GM12878 (cell line): Measurements from ENCODE around the gene SSH2. TPM values are rescaled to one million over a fixed set of nuclear protein-coding genes. Genes with fewer than 3 reads are reported as not detected.

Source experiments
- ATAC-seq: fragments of 200-7000 bp; cut with Tn5 transposase; 3 replicates; pipeline ENCODE4 v1.9.1; 2020; ENCODE audit warnings: mild to moderate bottlenecking, moderate library complexity
- BruUV-seq: library from RNA; stranded (reverse); fragments of 400-500 nt; replicated peaks from 2 replicates; lab custom pipeline; 2021; lab: Mats Ljungman, UMichigan
- CTCF ChIA-PET: fragments of 300-600 bp; sonication (Branson Sonifier 250); formaldehyde crosslinking; extraction: SDS; loops from one replicate; lab custom pipeline; 2021; ENCODE audit warnings: inconsistent platforms; lab: Yijun Ruan, JAX
- POLR2A ChIA-PET: fragments of 350-600 bp; formaldehyde crosslinking; extraction: SDS; loops from one replicate; lab custom pipeline; 2021; ENCODE audit warnings: inconsistent platforms; lab: Charles Lee
- RAD21 ChIA-PET: fragments of 300-600 bp; sonication (Branson Sonifier 250); formaldehyde crosslinking; loops from one replicate; lab custom pipeline; 2023; ENCODE audit warnings: antibody characterized with exemption; ENCODE audit not compliant: unreplicated experiment; lab: Charles Lee
- SMC1A ChIA-PET: fragments of 300-600 bp; sonication (Branson Sonifier 250); formaldehyde crosslinking; loops from one replicate; lab custom pipeline; 2023; ENCODE audit not compliant: unreplicated experiment, uncharacterized antibody; lab: Charles Lee
- DNase-seq: peaks from one replicate; pipeline ENCODE4 v3.0.0-alpha.2; 2011; ENCODE audit warnings: low read depth, low spot score
- FAIRE-seq: peaks from 3 replicates; lab custom pipeline; 2011; peaks lifted over from hg19 to GRCh38; lab: Jason Lieb, UNC
- H2AFZ ChIP-seq: 2 replicates; pipeline ENCODE4 v1.6.0; 2011; ENCODE audit warnings: low read depth, low read length, control low read depth; ENCODE audit not compliant: control insufficient read depth
- H3K27ac ChIP-seq: 2 replicates; pipeline ENCODE4 v1.5.1; 2011; ENCODE audit warnings: control low read depth; ENCODE audit not compliant: control insufficient read depth, insufficient read depth
- H3K27me3 ChIP-seq, 2 experiments: replicated peaks in 1 of 2; 2 replicates each; pipeline versions ENCODE4 v1.6.0 to v1.6.1; 2011; ENCODE audit warnings: low read length in 1 of 2; ENCODE audit not compliant: control insufficient read depth in 2 of 2, insufficient read depth in 2 of 2
- H3K36me3 ChIP-seq, 2 experiments: 2 replicates each; pipeline ENCODE4 v1.5.1; 2011; ENCODE audit warnings: low read length in 1 of 2; ENCODE audit not compliant: control insufficient read depth in 2 of 2, insufficient read depth in 2 of 2
- H3K4me1 ChIP-seq: 2 replicates; pipeline ENCODE4 v1.6.1; 2011; ENCODE audit warnings: mild to moderate bottlenecking, low read length, moderate library complexity, mixed read lengths; ENCODE audit not compliant: control insufficient read depth, insufficient read depth
- H3K4me2 ChIP-seq: 2 replicates; pipeline ENCODE4 v1.6.0; 2011; ENCODE audit warnings: control low read depth; ENCODE audit not compliant: control insufficient read depth, insufficient read depth
- H3K4me3 ChIP-seq: fragments of 200-600 bp; sonication (generic); 2 replicates; pipeline ENCODE4 v1.5.1; 2016
- H3K79me2 ChIP-seq: 2 replicates; pipeline ENCODE4 v1.6.0; 2011; ENCODE audit warnings: low read length; ENCODE audit not compliant: control insufficient read depth, insufficient read depth
- H3K9ac ChIP-seq: 2 replicates; pipeline ENCODE4 v1.8.0; 2011; ENCODE audit warnings: low read length, control low read depth, mixed read lengths; ENCODE audit not compliant: control insufficient read depth, insufficient read depth
- H3K9me3 ChIP-seq: replicated peaks from 3 replicates; pipeline ENCODE4 v1.5.1; 2011; ENCODE audit warnings: mild to moderate bottlenecking, low read length; ENCODE audit not compliant: control insufficient read depth, insufficient read depth
- H4K20me1 ChIP-seq: 2 replicates; pipeline ENCODE4 v1.6.0; 2011; ENCODE audit not compliant: control insufficient read depth, insufficient read depth
- CEBPZ ChIP-seq: fragments of 150-350 bp; IDR thresholded peaks from 2 replicates; pipeline ENCODE4 v1.6.1; 2016; ENCODE audit warnings: low read depth, low read length
- CTCF ChIP-seq, 3 experiments: IDR thresholded peaks in 2 of 3; conservative IDR thresholded peaks in 1 of 3; 2 replicates each; pipeline ENCODE4 v1.5.1; 2011; ENCODE audit warnings: low read depth in 3 of 3, low read length in 3 of 3, mild to moderate bottlenecking in 3 of 3, control low read depth in 2 of 3, moderate library complexity in 2 of 3, inconsistent platforms in 1 of 3, mixed read lengths in 1 of 3; ENCODE audit not compliant: control insufficient read depth in 2 of 3, insufficient read depth in 1 of 3; ENCODE audit errors: extremely low read depth in 1 of 3
- ESRRA ChIP-seq: IDR thresholded peaks from 2 replicates; pipeline ENCODE4 v1.6.1; 2012; ENCODE audit warnings: mild to moderate bottlenecking, low read length, improper control_type of control experiment
- IRF4 ChIP-seq: IDR thresholded peaks from 2 replicates; pipeline ENCODE4 v1.6.1; 2011; ENCODE audit warnings: low read depth, low read length
- KDM1A ChIP-seq: fragments of 200-600 bp; sonication (generic); IDR thresholded peaks from 2 replicates; pipeline ENCODE4 v1.6.1; 2016; ENCODE audit warnings: borderline replicate concordance
- NFIC ChIP-seq: IDR thresholded peaks from 2 replicates; pipeline ENCODE4 v1.6.1; 2012; ENCODE audit warnings: low read depth, mild to moderate bottlenecking, inconsistent platforms, low read length, moderate library complexity
- NR2C2 ChIP-seq: IDR thresholded peaks from 2 replicates; pipeline ENCODE4 v1.6.1; 2011; ENCODE audit warnings: borderline replicate concordance, low read depth; ENCODE audit not compliant: control insufficient read depth, insufficient read length
- POU2F2 ChIP-seq: IDR thresholded peaks from 3 replicates; pipeline ENCODE4 v1.6.1; 2011; ENCODE audit warnings: low read depth, mild to moderate bottlenecking, low read length, borderline replicate concordance
- RAD51 ChIP-seq: fragments of 450-650 bp; IDR thresholded peaks from 2 replicates; pipeline ENCODE4 v1.6.1; 2016; ENCODE audit warnings: moderate library complexity, mild to moderate bottlenecking, inconsistent platforms
- SIN3A ChIP-seq: IDR thresholded peaks from 2 replicates; pipeline ENCODE4 v1.6.1; 2012; ENCODE audit warnings: low read depth, low read length, improper control_type of control experiment
- SMAD5 ChIP-seq: IDR thresholded peaks from 2 replicates; pipeline ENCODE4 v1.6.1; 2016; ENCODE audit warnings: antibody characterized with exemption, low read depth
- SMARCA5 ChIP-seq: fragments of 450-650 bp; IDR thresholded peaks from 2 replicates; pipeline ENCODE4 v1.6.1; 2017; ENCODE audit warnings: mild to moderate bottlenecking
- TBL1XR1 ChIP-seq: IDR thresholded peaks from 2 replicates; pipeline ENCODE4 v1.6.1; 2012; ENCODE audit warnings: low read depth, low read length, improper control_type of control experiment
- TCF7 ChIP-seq: IDR thresholded peaks from 2 replicates; pipeline ENCODE4 v1.6.1; 2014; ENCODE audit warnings: antibody characterized with exemption, borderline replicate concordance
- YY1 ChIP-seq: IDR thresholded peaks from 2 replicates; pipeline ENCODE4 v1.6.1; 2011; ENCODE audit warnings: low read depth, mild to moderate bottlenecking, low read length
- ZBTB4 ChIP-seq: fragments of 450-650 bp; formaldehyde crosslinking; IDR thresholded peaks from 2 replicates; pipeline ENCODE4 v1.4.0; 2022; ENCODE audit warnings: mild to moderate bottlenecking, moderate library complexity
- WGBS: methylation state at CpG from one replicate; pipeline ENCODE4 v1.1.6; 2016; ENCODE audit warnings: low lambda C conversion rate; ENCODE audit not compliant: insufficient replicate concordance, insufficient coverage; ENCODE audit errors: missing lambda C conversion rate; 5-methylcytosine and 5-hydroxymethylcytosine counted together
- in situ Hi-C: fragments of 300-500 bp; cut with MboI; formaldehyde crosslinking; loops from 9 replicates; pipeline ENCODE4 v1.14.3; 2018; ENCODE audit warnings: mixed read lengths
- intact Hi-C: fragments of 100-400 bp; cut with micrococcal nuclease; formaldehyde crosslinking; loops from one replicate; pipeline ENCODE4 v1.14.2; 2022; ENCODE audit not compliant: unreplicated experiment
- polyA plus RNA-seq, 11 experiments: library from polyadenylated mRNA; depleted of rRNA in 4 of 11; unstranded in 6 of 11; stranded (reverse) in 5 of 11; fragments of >200 nt; fragmentation: Nextera tagmentation in 4 of 11; fragmentation: Illumina TruSeq in 1 of 11; extraction: Ambion mirVana in 4 of 11; extraction: Trizol in 1 of 11; gene quantifications; 1 replicate in 1 of 11; 2 replicates in 10 of 11; pipeline versions ENCODE4 v1.2.1 to v1.2.3, GENCODE V29; 2011 to 2016; ENCODE audit warnings: inconsistent platforms in 2 of 11, missing spikeins in 2 of 11, low read depth in 1 of 11
- total RNA-seq, 4 experiments: library from RNA; depleted of rRNA in 3 of 4; stranded (reverse); fragments of >200 nt in 3 of 4; fragmentation: Illumina TruSeq in 1 of 4; extraction: Trizol in 1 of 4; gene quantifications; 2 replicates each; pipeline versions ENCODE4 v1.2.1 to v1.2.3, GENCODE V29; 2013 to 2021

The SSH2 gene
- total and polyA plus RNA-seq, 10 of the 15 experiments (the other 5 are each of a cell fraction or from before 2014, with no cell fraction given), result 9.3 to 65.9 (median 34.0) TPM

GRCh38 chr17:29624586-29624985 is 305.4 kb downstream of the SSH2 start (continued):
- TF ChIP-seq CEBPZ (no peak), ESRRA (no peak), SMAD5 (no peak), RAD51 (no peak), SMARCA5 (no peak), TCF7 (no peak), POU2F2 (no peak), KDM1A (no peak), NR2C2 (no peak), YY1 (no peak)

- H4K20me1 ChIP-seq, result peaks cover 3% of the 10 kb centered on the region; the same call in 1 of the 2 replicates
- no peak overlapping the region; the same call in 1 of the 2 replicates for H2AFZ ChIP-seq
- H3K4me3 ChIP-seq, result peak overlapping the region; percentile 78; the same call in 1 of the 2 replicates
- intact Hi-C loops (loop anchor here (5.0 kb wide), 1 partner anchor 49 kb away; no protein-coding TSS in a partner anchor), in situ Hi-C loops (no loop called here)
- ChIA-PET RAD21 (interaction anchor here (1.6 to 2.3 kb wide), 2 partner anchors 156 to 308 kb away, joined by 5 to 8 read pairs; no protein-coding TSS in a partner anchor), CTCF (interaction anchor here (0.9 to 3.0 kb wide), 3 partner anchors 10 to 156 kb away, joined by 3 to 13 read pairs (median 3); no protein-coding TSS in a partner anchor), SMC1A (no interaction called here), POLR2A (no interaction called here)
- H3K27me3 ChIP-seq, result no peaks in the 10 kb centered on the region; a peak in 1 of 4 replicates
- peak overlapping the region; percentile 88 for H3K4me2 ChIP-seq
- no TSS peak for BruUV-seq
- ATAC-seq, result no peak
- no peaks in the 10 kb centered on the region for H3K9me3 ChIP-seq
- 83% methylated on average over 4 of the region's 4 CpGs for WGBS
- H3K36me3 ChIP-seq, result peaks cover under 1 to 4% of the 10 kb centered on the region in 2 experiments; a peak in 1 of 4 replicates
- peaks cover 5% of the 10 kb centered on the region; the same call in 1 of the 2 replicates for H3K4me1 ChIP-seq
- peak overlapping the region; percentile 19; the same call in 1 of the 2 replicates for H3K9ac ChIP-seq
- no peak for DNase-seq
- FAIRE-seq, result no peak
- H3K27ac ChIP-seq, result no peak overlapping the region
- no peaks in the 10 kb centered on the region for H3K79me2 ChIP-seq
- TF ChIP-seq IRF4 (no peak), NFIC (no peak), CTCF (IDR thresholded peaks at IDR 0.05 in 2 of 3, conservative IDR thresholded peaks at IDR 0.05 in 1 of 3; ENCODE audit: control insufficient read depth in 2 of 3, extremely low read depth in 1 of 3, insufficient read depth in 1 of 3, low read depth in 3 of 3, low read length in 3 of 3) (no peak), SIN3A (no peak), TBL1XR1 (no peak), ZBTB4 (no peak)
Measured at GRCh38 chr17:29623283-29623647, 306.8 kb downstream of the SSH2 start.
